GM12801 (cell line): ENCODE data around the gene ABCD4.

Experiments used
- TF ChIP-seq, protein P1 (sequence below): IDR thresholded peaks from one replicate; pipeline ENCODE4 v1.5.1; 2011; ENCODE audit warnings: control low read depth; ENCODE audit not compliant: insufficient read length; ENCODE audit errors: extremely low read depth

ABCD4 gene

DNA sequence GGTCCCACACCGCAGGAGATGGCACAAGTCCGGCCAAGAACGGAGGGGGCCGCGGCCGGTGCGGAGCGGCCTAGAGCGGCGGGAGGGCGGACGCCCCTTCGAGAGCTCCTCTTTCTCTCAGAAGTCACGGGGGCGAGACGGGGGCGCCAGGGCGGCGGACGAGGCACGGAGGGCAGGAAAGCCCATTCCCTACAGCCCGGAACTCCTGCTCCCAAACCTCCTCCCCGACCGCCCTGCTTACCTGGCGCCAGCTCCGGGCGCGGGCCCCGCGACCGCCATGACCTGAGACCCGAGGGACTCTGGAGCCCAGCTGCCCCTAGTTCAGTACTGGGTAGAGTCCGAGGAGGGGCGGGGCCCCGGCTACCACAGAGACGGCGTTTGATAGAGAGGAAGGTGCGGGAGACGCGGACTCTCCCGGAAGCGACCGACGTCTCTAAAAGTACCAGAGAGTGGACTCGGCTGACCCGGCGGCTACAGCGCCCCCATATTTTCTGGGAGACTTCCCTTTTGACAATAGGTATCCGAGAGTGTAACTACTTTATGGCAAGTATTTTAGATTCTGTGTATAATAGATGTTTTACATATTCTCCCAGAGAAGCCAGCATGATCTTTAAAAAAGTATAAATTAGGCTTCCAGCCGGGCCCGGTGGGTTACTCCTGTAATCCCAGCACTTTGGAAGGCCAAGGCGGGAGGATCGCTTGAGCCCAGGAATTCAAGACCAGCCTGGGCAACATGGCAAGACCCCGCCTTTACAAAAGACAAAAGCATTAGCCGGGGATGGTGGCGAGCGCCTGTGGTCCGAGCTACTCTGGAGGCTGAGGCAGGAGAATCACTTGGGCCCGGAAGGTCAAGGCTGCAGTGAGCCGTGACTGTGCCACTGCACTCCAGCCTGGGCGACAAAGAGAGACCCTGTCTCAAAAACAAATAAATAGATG lies at the start of gene ABCD4:
Gene ABCD4, minus strand, starts transcription at position 301 of the 936 bp plus-strand sequence. Its CDS starts 22 bp downstream, at position 279.
- TF ChIP-seq, protein P1, sequence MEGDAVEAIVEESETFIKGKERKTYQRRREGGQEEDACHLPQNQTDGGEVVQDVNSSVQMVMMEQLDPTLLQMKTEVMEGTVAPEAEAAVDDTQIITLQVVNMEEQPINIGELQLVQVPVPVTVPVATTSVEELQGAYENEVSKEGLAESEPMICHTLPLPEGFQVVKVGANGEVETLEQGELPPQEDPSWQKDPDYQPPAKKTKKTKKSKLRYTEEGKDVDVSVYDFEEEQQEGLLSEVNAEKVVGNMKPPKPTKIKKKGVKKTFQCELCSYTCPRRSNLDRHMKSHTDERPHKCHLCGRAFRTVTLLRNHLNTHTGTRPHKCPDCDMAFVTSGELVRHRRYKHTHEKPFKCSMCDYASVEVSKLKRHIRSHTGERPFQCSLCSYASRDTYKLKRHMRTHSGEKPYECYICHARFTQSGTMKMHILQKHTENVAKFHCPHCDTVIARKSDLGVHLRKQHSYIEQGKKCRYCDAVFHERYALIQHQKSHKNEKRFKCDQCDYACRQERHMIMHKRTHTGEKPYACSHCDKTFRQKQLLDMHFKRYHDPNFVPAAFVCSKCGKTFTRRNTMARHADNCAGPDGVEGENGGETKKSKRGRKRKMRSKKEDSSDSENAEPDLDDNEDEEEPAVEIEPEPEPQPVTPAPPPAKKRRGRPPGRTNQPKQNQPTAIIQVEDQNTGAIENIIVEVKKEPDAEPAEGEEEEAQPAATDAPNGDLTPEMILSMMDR, result no peak

DNA sequence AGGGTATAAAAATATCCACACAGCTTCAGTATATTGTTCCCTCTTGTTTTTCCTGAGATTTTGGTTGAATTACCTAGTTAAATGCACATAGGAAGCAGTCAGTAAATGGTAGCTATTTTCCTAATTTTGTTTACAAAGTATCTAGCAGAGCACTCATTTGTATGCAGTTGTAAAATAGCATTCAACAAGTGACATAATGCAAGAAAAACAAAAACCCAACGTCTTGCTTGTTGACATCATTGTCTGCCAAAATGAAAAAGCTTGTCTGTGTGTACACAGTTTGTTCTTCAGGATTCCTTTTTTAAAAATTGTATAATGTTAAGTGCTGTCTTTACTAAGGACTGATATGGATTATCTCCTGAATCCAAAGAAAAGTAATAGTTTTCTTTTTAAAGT lies 48.2 kb upstream of the ABCD4 start:
- TF ChIP-seq, protein P1, result no peak

DNA sequence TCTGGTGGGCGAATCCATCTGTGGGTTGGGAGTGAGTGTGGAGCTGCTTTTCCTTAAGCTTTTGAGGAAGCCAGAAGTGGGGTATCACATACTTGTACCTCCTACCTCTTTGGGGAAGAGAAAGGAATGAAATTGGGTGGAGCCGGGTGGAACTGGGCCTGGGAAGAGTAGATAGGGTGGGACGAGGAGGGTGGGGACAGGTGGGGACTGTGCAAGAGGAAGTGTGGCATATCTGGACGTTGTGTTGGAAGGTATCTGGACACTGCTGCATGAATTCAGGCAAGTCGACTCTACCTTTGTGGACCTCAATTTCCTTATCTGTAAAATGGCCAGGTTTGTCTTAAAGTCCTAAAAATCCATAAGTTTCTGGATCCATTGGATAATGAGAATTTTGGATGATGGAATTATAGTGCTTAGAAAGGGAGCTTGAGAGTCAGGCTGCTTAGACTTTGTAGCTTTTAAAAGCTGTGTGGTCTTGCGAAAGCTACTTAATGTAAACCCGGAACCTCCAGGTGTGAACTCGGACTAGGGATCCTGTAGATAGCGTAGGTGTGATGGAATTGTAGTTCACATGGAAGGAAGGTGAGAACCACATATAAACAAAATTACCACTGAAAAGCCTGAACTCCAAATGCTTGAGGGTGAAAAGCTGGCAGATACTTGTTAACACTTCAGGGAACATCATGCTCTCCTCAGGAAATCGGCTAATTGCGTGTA lies 47.6 kb upstream of the ABCD4 start:
- TF ChIP-seq, protein P1, result no peak

DNA sequence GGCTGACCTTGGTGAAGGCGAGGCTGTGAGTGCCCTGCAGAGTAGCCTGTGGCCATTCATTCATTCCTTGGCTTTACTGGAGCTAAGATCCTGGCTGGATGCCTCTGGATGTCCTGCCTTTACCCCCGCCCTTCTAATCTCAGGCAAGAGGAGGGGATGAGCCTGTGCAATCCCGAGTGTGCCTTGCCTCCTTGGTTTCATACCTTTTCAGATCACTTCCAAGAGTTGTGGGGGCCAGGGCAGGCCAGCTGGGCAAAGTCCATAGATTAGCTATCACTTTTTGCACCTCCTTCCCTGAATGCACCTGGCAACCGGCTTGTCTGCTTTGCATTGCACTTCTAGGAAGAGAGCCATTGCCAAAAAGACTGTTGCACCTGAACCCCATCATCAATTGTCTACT lies 47.0 kb upstream of the ABCD4 start:
- TF ChIP-seq, protein P1, result no peak

DNA sequence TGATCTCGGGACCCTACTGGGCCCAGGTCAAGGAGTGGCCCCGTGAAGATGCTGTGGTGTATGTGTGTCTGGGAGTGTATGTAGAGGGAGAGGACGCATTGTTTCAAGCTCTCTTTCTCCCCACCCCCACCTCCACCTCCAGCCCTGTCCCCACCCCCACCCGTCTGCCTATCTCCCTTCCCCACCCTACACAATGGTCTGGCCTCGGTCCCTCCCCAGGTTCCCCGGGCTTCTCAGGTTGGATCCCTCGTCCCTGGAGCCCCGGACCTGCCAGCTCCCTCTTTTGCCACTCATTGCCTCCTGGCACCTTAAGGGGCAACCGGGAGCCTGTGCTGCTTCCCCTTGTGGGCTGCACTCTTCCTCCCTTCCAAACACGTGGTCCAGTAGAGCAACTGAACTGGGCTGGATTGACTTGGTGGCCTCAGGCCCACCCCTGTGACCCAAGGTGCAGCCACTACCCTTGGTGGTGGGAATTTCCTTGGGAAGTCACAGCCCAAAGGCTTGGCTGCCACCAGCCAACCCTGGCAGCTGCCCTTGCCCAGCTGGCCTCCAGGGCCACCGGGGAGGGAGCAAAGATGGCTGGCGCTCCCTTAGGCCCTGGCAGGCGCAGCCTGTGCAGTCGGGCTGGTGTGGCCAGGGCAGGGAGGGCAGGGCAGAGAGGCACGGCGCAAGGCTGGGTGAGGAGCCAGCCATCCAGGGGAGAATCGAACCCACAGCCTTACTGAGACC lies 46.2 kb upstream of the ABCD4 start:
- TF ChIP-seq, protein P1, result no peak

DNA sequence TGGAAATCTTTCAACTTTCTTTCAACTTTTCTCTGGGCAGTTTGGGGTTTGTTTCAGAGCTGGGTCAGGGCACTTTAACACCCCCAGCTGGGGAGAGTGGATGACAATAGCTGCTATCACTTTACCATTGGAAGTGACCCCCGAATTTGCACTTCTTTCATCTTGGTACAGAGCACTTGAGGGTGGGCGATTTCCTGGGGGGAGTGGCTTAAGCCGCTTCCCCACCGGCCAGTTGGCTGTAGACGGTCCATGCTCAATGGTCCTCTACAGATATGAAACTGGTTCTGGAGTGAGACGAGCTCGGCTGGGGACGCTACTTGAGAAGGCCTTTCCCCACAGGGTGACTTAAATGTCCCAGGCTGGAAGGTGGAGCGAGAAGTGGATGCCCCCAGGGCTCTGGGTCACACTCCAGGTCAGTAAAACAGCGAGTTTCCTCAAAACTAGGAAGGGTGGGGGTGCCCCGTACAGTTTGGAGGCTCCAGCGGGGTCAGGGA lies 45.6 kb upstream of the ABCD4 start, which contains the start of gene VRTN:
Gene VRTN, plus strand, starts transcription at position 231 of the 494 bp plus-strand sequence. CDS start 8,313 bp downstream, outside the sequence.
- TF ChIP-seq, protein P1, result no peak

DNA sequence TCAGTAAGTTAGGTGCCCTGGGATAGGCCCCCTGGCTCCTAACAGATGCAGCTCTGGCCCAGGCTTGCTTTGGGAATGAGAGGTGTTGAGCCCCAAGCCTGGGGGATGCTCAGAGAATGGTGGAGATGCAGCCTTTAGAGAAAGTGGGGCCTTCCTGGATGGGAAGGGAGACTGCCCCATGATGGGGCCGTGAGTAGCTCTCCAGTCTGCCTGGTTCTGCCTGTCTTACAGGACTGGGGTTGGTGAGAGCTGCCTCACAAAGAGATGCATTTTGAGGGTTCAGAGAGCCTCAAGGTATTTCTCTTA lies 45.0 kb upstream of the ABCD4 start:
- TF ChIP-seq, protein P1, result no peak
